CD4-positive, alpha-beta T cell treated with Interleukin-1 beta for 1 hour (primary cell): ENCODE data around the gene LTA4H.

Experiments used
- DNase-seq, 2 donors: peaks; one replicate each; pipeline ENCODE4 v3.0.0-alpha.2; 2020 to 2022

LTA4H gene

DNA sequence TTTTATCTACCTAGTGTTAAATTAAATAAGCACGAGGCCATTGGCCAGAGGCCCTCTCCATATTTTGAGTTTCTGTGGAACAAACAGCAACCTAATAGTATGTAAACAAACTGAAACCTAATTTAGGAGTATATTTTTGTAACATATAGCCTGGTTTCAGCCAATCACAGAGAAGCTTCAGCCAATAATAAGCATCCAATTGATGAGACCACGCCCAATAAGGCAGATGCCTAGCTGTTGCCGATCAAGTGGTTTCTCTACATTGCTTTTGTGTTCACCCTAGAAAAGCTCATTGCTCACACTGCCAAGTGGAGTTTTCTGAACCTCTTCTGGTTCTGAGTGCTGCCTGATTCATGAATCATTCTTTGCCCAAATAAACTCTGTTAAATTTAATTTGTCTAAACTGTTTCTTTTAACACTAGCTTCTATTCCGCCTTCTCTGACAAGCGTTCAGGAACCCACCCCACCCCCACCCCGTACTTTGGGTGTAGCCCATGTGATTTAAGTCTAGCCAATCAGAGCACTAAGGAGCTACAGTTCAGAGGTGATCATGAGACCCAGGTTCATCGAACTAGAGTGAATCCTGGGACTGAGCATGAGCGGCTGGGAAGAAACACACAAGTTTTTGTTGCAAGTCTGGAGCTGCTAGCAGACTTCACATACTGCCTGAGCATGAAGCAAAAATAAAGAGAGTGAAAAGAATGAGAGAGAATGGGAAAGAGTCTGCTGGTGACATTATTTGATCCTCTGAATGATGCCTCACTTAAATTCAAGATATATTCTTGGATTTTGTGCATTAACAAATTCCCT lies 21.5 kb upstream of the LTA4H start:
- no peak for DNase-seq

- no peak for DNase-seq
These were observed 18.8 kb upstream of the LTA4H start for GRCh38 chr12:96054244-96054610.

DNA sequence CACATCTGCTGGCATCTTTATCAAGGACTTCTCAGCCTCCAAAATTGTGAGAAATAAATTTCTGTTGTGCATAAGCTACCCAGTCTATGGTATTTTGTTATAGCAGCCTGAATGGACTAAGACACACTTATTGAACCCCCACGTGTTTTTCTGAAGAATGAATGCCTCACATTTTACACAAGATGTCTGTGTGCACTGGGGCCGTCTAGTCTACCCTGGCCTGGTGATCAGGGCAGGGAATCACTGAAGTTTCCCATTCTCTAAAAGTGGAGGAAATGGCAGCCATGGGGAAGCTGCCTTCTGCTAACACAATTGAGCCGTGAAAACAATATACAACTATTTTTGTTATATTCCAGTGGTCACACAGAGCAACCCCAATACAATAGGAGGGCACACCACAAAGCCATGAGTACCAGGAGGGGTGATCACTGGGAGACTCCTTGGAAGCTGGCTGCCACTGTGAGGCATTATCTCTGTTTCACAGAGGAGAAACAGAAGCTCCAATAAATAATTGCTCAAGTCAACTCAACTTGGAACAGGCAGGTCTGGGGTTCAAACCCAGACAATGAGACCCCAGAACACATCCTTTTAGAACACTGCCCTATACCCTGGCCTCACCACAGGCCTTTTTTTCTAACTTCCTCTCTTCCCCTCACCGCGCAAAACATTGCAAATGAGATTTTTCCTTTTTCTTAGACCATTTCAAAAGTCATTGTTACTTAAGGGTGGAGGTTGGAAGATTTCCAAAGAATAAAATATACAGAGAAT lies 18.3 kb upstream of the LTA4H start:
- DNase-seq = no peak

- DNase-seq = no peak
These were observed 16.5 kb upstream of the LTA4H start for GRCh38 chr12:96051756-96052485.

DNA sequence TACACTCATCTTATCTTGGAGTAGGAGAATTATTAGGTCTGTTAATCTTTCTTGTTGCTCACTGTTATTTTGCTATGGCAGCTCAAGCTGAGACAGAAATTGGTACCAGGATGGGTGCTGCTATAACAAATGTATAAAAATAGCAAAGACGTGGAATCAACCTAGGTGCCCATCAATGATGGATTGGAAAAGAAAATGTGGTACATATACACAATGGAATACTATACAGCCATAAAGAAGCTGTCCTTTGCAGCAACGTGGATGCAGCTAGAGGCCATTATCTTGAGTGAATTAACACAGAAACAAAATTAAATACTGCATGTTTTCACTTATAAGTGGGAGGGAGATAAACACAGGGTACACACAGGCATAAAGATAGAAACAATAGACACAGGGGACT lies 14.8 kb upstream of the LTA4H start:
- no peak for DNase-seq

DNA sequence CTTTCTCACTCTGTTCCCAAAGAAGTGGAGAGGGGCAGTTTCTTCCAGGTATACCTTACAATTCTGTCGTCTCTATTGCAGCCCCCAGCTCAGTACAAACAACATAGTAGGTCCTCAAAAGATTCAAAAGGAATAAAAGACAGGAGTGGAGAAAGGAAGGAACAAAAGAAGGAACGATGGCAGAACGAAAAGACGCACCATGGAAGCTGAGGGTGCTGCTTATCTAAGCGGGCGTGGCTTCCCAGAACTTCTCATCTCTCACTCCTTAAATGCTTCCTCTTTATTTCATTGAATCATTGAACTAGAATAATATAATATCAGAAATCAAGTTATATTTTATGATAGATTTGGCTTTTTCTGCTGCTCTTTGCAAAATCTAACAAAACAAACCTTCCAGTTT lies 13.7 kb upstream of the LTA4H start:
- DNase-seq = no peak

- DNase-seq = no peak
These were observed 13.1 kb upstream of the LTA4H start for GRCh38 chr12:96048393-96048969.

DNA sequence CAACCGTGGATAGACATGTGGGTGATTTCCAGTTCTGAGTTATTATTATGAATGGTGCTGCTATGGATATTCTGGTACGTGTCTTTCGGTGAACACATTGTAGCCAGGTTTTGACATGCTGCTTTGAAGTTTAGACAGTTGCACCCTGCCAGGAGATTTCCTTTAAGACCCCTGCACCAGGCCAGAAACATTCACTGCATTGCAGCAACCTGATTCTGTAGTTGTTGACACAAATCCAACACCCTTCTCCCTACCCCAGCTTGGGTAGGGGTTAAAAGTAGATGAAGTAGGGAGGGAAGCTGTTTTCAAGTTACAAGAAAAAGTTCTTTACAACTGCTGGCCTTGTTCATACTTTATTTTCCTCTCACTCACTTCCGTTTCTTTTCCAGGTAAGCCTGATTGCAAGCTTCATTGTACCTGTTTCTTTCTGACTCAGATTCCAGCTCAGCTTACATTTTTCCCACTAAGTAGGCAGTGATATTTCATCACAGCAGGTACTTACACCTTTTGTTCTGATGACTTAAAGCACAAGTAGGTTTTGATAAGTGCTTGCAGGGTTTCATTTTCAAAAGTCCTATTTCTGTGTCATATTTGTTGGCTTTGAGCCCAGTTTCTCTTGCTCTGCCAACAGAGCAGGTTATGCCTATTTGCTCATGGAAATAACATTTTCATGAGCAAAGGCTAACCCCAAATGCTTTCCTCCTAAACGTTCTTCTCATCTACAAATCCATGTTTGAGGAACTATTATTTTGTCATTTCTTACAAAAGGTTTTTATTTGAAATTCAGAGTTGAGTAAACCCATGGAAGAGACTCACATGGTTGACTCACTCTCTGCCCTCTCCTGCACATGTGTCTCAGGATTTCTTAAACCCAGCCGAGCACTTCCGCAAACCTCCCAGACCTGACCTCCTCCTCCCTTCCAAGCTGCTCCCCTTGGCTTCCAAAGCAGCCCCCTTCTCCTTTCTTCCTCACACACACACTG lies 12.1 kb upstream of the LTA4H start:
- peak; percentile 28 to 57 for DNase-seq

- DNase-seq = no peak
These were observed 11.3 kb upstream of the LTA4H start for GRCh38 chr12:96046543-96047228.

GRCh38 chr12:96045566-96045965 lies 10.2 kb upstream of the LTA4H start:
- DNase-seq = peak; percentile 39 to 47

- no peak for DNase-seq
These were observed 9.5 kb upstream of the LTA4H start for GRCh38 chr12:96044943-96045290.

- DNase-seq = no peak
These were observed 8.9 kb upstream of the LTA4H start for GRCh38 chr12:96044017-96044942.

DNA sequence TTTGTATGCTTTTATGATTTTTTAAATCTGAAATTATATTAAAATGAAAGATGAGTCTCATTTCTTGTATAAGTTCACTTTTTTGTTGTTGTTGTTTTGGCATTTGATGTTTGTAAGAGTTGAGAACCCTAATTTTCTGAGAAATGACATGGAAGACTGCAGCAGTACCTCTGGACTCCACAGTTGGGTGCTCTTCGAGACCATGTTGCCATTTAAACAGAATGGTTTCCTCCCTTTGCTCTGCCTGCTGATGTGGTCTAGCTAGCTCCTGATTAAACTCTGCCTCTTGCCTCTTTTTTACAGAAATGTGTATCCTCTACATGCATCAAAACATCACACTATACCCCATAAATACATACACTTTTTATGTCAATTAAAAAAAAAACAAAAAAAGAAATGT lies 5.8 kb upstream of the LTA4H start:
- no peak for DNase-seq

- DNase-seq = no peak
These were observed 5.1 kb upstream of the LTA4H start for GRCh38 chr12:96040305-96041133.

GRCh38 chr12:96039516-96039915 lies 4.1 kb upstream of the LTA4H start:
- no peak for DNase-seq

GRCh38 chr12:96036765-96037455 lies 1.5 kb upstream of the LTA4H start:
- no peak for DNase-seq

DNA sequence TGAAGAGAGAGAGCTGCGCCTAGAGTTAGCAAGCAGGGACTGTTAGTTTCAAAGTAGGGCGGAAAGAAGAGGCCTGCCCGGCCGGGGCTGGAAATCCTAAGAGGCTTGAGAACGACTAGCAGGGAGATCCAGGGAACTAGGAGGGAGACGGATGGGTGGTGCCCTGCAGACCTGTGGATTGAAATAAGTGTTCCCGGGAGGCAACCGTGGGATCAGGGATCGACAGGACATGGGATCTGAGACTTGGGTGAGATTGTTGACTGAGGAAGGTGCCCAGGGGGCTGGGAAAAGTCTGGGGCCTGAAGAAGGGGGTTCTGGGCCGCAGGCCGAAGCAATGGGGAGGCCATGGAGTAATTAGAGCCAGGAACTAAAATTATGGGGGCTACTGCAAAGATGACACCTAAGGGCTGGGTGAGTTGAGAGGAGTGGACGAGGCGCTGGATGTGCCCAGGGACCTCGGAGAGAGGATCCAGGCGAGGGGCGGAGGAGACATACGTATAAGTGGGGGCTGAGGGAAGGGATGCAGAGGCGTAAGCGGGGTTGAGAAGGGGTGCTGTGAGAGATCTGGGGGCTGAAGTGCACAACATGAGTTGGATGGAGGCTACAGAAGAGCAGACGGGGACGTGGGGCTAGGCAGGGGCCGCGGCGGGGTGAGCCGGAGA lies 635 bp downstream of the LTA4H start:
- DNase-seq = no peak
